ENCODE data around the gene CDC73.

Gene CDC73

DNA sequence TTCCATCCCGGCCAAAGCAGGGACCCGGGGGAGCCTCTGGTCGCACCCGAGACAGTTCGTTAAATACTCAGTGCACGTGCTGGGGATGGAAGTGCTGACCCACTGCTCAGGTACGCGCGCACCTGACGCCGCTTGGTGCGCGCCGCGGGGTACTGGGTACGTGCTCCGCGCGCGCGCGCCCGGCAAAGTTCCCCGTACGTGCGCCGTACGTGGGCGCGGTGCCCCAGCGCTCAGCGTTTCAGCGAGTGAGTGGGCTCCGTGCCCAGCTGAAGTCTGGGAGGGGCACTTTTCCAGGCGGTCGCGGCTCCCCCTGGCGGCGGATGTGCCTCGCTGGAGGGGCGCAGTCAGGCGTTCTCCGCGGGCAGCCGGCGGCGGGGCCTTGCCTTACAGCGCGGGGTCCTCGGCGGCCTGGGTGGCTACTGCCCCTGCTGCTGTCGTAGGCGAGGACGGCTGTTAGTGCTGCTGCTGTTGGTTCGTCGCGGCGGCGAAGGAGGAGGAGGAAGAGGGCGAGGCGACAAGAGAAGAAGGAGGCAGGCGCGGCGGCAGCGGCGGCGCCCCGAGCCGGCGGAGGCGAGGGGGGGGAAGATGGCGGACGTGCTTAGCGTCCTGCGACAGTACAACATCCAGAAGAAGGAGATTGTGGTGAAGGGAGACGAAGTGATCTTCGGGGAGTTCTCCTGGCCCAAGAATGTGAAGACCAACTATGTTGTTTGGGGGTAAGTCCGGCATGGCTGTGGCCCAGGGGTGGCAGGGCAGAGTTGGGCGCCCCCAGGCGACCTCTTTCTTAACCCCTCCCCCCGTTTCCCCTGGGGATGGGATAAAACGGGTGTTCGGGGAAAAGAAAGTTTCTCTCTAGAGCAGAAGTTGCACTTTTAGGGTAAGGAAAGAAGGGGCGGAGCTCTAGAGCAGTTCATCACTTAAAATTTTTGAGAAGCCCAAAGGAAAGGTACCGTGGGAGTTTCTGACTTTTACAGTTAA is at the start of gene CDC73:
TSS of gene CDC73 (plus strand) at position 416 of the 978 bp plus-strand sequence. CDS start at position 586, 170 bp downstream.
- peak; percentile 81 to 94 for DNase-seq

DNA sequence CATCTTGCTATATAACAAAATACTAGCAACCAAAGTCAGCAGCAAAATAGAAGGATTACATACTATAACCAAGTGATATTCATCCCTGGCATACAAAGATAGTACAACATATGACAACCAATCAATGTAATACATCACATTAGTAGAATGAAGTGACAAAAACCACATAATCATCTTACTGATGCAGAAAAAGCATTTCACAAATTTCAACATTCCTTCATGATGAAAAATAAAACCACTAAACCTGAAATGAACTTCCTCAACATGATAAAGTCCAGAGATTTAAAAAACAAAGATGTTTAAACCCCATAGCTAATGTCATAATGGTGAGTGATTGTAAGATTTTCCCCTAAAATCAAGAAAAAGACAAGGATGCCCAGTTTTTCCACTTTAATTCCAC is 43.8 kb upstream of the CDC73 start:
- DNase-seq, result no peak

DNA sequence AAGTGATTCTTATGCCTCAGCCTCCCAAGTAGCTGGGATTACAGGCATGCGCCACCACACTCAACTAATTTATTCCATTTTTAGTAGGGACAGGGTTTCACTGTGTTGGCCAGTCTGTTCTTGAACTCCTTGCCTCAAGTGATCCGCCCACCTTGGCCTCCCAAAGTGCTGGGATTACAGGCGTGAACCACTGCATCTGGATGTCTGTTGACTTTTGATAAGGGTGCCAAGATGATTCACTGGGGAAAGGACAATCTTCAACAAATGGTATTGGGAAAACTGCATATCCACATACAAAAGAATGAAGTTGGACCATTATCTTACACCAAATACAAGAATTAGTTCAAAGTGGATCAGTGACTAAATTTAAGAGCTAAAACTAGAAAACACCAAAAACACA is 42.6 kb upstream of the CDC73 start:
- DNase-seq, result no peak

DNA sequence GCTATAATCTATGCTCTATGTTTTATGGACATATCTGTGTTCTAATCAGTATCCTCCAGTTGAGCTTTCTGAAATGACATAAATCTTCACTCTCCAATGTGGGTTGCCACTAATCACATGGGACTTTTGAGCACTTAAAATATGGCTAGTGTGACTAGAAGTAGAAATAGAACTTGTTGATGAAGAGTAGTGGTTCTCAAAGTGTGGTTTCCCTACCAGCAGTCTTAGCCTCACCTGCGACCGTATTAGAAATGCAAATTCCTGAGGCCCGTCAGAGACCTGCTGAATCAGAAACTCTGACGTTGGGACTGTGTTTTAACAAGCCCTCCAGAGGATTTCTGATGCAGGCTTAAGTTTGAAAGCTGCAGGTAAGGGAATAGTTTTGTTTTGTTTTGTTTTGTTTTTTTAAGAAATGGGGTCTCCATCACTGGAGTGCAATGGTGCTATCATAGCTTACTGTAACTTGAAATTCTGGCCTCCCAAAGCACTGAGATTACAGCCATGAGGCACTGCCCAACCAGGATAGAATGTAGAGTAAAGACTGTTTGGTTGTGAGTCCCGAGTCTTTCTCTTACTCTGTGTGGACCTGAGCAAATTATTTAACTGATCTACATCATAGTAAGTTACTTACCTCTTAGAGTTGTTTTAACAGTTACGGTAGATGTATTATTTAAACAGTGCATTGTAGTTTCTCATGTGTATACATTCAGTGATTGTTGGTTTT is 38.3 kb upstream of the CDC73 start:
- DNase-seq, result no peak

DNA sequence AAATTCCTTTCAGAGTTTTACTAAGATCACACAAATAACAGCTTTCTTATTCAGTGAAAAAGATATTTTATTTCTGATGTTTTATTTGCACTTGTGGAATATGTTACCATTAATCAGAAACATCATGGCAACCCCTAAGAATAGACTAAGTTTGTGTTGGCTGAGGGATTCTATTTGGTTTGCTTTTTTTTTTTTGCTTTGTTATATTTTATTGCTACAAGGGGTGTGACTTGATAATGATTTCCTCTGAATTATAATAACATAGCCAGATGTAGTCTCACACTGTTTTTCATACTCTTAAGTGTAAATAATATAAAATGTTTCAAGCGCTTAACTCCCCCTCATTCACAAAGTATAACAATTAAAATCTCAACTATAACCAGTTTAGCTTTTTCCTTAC is 36.6 kb upstream of the CDC73 start:
- DNase-seq, result no peak

DNA sequence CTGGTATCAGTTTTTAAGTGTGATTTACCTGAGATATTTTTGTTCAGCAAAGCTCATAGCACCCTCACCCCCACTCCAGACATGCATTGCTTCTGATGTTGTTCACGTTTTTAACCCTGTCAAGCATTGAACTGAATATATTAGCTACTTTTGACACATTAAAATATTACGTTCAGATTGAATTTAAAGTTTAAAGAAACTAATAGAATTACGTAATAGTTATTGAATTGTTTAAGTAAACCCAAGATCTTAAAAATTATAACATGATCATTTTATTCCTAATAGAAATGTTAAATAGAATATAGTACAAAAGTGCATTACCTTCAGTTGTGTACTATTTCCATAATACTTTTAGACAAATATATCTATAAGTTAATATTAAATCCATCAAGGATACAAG is 35.5 kb upstream of the CDC73 start:
- DNase-seq, result no peak

DNA sequence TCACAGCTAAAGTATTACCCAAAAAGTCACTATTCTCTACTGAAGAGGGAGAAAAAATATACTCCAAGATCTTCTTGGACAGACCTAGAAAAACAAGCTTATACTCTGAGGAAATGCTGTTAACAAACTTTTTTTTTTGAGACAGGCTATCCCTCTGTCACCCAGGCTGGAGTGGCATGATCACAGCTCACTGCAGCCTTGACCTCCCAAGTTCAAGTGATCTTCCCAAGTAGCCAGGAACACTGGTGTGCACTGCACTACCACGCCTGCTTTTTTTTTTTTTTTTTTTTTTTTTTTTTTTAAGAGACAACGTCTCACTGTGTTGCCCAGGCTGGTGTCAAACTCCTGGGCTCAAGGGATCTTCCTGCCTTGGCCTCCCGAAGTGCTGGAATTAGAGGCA is 33.9 kb upstream of the CDC73 start:
- DNase-seq, result no peak

DNA sequence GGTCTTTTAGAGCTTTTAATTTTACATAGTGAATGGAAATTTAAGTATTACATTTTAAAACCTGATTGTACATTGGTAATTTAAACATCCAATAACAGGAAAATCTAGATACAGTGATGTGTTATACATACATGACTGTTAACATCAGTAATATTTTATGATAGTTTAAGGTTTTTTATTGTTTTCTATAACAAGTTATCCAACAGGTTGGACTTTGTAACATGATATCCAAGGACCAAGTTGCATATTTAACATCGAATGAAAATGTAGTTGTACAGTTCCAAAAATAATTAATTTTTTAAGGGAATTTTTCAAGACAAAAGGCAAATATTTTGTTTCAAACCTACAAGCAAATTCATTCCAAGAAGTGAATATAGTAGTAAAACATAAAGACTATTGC is 31.0 kb upstream of the CDC73 start:
- DNase-seq, result no peak

DNA sequence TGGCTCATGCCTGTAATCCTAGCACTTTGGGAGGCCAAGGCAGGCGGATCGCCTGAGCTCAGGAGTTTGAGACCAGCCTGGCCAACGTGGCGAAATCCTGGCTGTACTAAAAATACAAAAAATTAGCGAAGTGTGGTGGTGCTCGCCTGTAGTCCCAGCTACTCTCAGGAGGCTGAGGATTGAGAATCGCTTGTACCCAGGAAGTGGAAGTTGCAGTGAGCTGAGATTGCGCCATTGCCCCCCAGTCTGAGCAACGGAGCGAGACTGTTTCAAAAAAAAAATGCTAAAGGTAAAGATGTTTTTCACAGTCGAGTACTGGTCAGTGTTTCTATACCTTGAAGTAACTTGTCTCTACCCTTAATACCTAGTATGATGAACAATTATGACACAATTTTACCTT is 27.7 kb upstream of the CDC73 start:
- DNase-seq, result no peak

DNA sequence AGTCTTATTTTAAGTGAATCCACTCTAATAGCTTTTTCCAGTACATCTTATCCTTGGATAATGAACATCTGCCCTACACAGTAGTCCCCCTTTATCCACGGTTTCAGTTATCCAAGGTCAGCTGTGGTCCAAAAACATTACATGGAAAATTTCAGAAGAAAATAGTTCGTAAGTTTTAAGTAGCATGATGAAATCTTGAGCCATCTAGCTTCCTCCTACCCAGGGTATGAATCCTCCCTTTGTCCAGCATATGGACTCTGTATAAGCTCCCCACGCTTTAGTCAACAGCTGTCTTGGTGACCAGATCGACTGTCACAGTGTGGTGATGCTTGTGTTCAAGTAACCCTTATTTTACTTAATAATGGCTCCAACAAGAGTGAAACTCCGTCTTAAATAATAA is 19.2 kb upstream of the CDC73 start:
- DNase-seq, result no peak

DNA sequence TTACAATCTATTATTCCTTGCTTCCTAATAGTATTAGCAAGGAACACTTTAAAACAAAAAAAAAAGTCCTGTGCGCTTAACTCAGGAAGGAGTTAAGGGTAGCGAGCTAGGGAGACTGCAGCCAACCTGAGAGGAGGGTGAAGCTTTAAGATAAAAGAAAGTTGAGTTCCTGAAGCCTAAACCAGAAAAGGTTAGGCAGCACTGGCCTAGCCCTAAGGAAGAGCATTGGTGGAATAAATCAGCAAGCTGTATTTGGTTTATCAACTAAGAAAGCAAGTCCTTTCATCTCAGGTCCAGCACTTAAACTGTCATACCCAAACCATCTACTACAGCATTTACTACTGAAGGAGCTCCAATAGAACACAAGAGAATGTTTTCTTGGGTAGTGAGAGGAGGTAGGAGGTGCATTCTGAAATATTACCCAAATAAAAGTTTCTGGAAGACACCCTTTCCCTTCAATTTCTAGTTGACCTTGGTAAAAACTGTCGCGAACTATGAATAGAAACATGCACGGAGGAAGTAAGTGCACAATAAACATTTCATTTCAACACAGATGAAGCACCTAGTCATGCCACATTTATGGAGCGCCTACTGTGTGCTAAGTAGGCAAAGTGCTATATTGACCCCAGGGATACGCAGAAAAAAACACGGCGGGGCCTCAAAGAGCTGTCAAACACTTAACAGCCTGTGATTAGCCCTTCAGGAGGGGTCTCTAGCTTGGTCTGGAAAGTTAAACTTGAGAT is 17.9 kb upstream of the CDC73 start:
- DNase-seq, result no peak

DNA sequence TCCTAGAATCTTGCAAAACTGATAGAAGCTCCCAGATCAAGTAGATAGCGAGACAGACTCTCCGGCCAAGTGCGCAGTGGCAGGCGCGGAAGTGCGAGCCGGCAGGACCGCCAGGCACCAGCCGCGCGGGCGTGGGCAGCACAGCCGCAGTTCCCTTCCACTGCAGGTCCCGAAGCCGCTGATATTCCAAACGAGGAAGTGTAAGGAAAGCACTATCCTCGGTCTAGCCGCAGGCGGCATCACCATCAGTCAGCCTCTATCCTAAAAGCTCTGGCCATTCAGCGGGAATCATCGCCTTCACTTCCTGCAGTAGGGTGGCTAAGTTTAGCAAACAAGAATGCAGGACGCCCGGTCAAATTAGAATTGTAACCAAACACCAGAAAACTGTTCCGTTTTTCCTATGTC is 17.3 kb upstream of the CDC73 start:
- DNase-seq, result peak in 1 of 2 experiments; percentile 58

DNA sequence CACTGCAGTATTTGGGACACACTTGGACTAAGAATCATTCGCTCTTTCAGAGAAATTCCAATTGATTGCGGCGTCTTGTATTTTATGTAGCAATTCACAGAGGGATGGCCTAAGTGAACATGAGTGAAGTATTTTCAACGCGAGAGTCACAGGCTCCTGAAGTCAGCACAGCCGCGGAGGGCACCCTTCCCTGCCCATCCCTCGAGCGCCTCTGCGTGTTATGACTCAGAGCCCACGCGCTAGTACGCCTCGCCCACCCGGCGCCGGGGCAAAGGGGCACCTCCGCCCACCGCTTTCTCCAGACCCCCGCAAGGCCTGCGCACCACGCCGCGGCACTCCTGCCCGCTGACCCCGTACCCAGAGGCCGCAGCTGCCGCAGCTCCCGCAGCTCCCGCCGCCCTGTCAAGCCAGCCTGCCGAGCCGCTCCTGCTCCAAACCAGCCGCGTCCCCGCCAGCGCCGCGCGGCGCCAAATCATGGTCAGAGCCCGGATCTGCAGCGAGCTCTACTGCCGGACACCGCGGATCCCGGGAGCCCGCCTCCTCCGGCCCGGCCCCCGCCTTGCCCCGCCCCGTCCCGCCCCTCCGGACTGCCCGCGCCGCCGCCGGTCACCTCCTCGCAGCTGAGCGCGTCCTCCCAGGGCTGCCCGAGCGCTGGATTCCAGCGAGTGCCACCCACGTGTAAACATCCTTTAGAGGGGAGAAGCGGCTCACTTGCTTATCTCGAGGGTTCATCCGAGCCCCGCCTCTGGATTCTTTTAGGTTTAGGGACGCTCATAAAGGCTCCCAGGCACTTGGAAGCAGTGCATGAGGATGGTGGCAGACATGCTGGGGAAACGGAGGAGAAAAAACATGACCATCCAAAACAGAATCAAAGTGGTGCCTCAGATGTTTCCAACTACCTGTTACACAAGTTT is 16.7 kb upstream of the CDC73 start, which contains the start of gene GLRX2:
TSS of gene GLRX2 (minus strand) at position 508 of the 914 bp plus-strand sequence. CDS start at position 476, 32 bp downstream.
- peak; percentile 65 to 79 for DNase-seq

DNA sequence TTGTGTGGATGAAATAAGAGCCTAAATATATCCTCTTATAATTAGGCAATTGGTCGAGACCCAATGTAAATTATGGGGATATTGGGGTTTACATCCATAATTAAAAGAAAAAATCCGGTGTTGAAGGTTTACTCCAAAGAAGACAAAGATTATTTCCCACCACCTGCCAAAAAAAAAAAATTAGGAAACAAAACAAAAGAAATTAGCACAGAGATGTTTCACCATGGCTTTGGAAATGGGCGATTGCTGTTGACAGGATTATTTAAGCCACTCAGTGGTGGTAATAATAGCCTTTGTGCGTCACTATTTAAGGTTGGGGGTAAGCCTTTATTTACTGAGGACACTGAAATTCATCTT is 16.0 kb upstream of the CDC73 start:
- peak in 1 of 2 experiments; percentile 4 for DNase-seq

DNA sequence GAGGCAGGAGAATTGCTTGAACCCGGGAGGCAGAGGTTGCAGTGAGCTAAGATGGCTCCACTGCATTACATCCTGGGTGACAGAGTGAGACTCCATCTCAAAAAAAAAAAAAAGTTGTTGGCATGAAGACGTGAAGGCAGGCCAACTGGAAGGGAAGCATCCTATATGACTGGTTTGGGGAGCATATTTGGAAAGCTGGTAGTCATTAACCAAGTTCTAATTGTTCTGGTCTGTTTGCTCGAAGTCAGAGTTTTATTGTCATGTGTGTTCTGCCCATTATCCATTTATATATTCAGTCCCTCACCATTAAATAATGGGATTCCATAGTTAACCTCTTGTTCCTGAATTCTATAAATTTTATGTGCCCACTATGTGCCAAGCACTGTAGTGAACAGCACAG is 13.4 kb upstream of the CDC73 start:
- DNase-seq, result no peak

DNA sequence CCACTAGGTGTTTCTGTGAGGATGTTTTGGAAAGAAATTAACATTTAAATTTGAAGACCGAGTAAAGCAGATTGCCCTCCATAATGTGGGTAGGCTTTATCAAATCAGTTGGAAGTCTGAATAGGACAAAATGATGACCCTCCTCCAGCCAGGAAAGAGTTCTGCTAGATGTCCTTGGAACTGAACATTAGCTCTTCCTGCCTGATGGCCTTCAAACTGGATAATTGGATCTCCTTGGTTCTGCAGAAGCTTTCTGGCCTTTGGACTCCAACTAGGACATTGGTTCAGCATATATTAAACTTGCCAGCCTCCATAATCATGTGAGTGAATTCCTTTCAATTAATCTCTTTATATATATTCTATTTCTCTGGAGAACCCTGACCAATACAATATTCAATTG is 12.2 kb upstream of the CDC73 start:
- no peak for DNase-seq

DNA sequence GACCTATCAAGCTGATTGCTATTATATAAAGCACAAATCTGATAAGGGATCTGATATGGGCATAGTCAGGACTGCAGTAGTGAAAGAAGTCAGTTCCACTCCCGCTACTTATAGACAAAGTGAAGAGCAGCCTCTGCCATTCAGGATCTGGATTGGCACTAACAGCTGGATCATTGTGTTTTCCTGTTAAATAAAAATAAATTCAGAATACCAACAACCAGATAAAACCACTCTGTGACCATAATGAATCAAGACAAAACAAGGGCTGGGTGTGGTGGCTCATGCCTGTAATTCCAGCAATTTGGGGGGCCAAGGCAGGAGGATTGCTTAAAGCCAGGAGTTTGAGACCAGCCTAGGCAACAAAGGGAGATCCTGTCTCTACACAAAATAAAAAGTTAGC is 11.6 kb upstream of the CDC73 start:
- DNase-seq, result no peak

DNA sequence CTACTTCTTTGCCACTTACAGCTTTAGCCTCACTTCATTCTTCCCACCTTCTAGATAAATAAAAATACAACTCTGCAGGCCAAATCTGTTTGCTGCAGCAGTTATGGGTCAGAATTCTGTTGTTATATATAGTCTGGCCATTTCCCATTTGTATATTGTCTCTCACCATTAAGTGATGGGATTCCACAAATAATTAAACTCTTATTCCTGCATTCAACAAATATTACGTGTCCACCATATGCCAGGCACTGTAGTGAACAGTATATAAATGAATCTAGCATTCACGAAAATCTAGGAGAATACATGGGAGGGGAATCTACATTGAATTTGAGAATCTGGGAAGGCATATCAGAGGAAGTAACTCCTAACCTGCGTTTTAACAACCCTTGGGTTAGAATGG is 11.0 kb upstream of the CDC73 start:
- no peak for DNase-seq

DNA sequence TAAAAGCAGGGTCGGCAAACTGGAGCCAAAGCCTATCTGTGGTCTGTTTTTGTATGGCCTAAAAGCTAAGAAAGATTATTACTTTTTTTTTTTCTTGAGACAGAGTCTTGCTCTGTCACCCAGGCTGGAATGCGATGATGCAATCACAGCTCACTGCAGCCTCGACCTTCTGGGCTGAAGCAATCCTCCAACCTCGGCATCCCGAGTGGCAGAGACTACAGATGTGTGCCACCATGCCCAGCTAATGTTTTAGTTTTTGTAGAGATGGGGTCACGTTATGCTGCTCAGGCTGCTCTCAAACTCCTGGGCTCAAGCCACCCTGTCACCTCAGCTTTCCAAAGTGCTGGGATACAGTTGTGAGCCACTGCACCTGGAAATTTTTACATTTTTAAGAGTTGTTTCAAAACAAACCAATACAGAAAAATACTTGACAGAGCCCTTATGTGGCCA is 10.2 kb upstream of the CDC73 start:
- no peak for DNase-seq

DNA sequence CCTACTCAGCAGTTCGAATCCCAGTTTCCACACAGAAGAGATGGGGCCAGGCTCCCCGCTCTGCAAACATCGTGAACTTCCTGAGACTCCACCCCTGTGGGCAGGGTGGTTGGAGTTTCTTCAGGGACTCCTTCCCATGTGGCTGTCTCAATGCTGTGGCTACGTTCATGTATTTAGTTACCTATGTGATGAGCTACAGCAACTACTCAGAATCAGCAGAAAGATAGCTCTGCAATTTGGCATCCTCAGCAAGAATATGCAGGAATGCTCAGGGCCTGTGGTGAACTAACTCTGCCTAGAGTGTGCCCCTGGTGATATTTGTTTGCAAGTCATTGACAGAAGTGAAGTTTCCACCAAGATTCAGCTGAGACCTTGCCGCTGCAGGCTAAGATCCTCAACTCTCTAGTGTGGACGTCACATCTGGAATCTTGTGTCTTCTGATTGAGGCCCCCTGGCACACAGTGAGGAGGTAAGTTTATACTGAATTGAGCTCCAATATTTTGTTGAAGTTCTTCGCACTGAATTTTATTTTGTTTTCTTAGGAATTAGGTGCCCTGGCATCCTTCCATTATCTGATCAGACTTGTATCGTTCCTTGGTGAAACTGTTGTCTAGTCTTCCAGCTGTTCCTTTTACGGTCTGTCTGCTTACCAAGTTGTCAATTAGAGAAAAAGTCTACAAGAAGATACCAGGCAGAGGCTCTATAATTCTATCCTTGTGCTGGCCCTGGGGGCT is 8.4 kb upstream of the CDC73 start:
- no peak for DNase-seq

DNA sequence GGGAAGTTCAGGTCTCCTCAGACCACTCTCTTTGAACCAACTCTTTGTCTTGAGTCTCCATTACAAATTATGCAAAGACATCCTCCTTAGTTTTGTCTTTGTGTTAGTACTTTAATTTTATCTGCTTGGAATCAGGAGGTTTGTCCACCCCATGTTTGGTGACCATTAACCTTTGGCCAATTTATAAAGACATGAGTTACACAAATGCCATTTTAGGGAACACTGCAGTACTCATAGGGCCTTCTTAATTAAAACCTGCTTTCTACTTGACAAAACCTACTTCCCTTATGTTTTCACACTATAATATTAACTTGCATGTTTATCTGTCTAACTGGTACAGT is 7.9 kb upstream of the CDC73 start:
- DNase-seq, result no peak
